HG03565 (cell line): Measurements from ENCODE around the gene ILKAP.

Source experiments
- ATAC-seq: cut with Tn5 transposase; IDR thresholded peaks from one replicate; pipeline ENCODE4 v1.9.1; 2021; ENCODE audit warnings: mild to moderate bottlenecking, moderate library complexity; ENCODE audit not compliant: unreplicated experiment

ILKAP gene

GRCh38 chr2:238166391-238167343 is 36.8 kb downstream of the ILKAP start:
- no peak for ATAC-seq

- ATAC-seq = no peak
Observed at GRCh38 chr2:238165288-238165921, 38.1 kb downstream of the ILKAP start.

- no peak for ATAC-seq
Observed at GRCh38 chr2:238164906-238165287, 38.6 kb downstream of the ILKAP start.

GRCh38 chr2:238163481-238164198 is 39.9 kb downstream of the ILKAP start:
- no peak for ATAC-seq

- ATAC-seq = no peak
Observed at GRCh38 chr2:238162846-238163441, 40.6 kb downstream of the ILKAP start.

GRCh38 chr2:238162251-238162845 is 41.1 kb downstream of the ILKAP start:
- ATAC-seq = no peak

GRCh38 chr2:238161291-238162051 is 42.0 kb downstream of the ILKAP start:
- ATAC-seq = no peak

GRCh38 chr2:238160206-238161129 is 43.0 kb downstream of the ILKAP start:
- ATAC-seq = no peak

GRCh38 chr2:238159661-238160205 is 43.8 kb downstream of the ILKAP start:
- no peak for ATAC-seq

- ATAC-seq = no peak
Observed at GRCh38 chr2:238159071-238159539, 44.4 kb downstream of the ILKAP start.

GRCh38 chr2:238158509-238159070 is 44.9 kb downstream of the ILKAP start, which contains the start of gene ERFE:
Gene ERFE (plus strand): TSS chr2:238158970. CDS start chr2:238159008, 38 bp downstream.
- no peak for ATAC-seq

- no peak for ATAC-seq
Observed at GRCh38 chr2:238158018-238158508, 45.4 kb downstream of the ILKAP start.

GRCh38 chr2:238157506-238158017 is 45.9 kb downstream of the ILKAP start:
- ATAC-seq = no peak

GRCh38 chr2:238155761-238156694 is 47.5 kb downstream of the ILKAP start:
- ATAC-seq = no peak

GRCh38 chr2:238155051-238155760 is 48.3 kb downstream of the ILKAP start:
- no peak for ATAC-seq

GRCh38 chr2:238154570-238154969 is 48.9 kb downstream of the ILKAP start:
- no peak for ATAC-seq
